Uterus (tissue), 4 donors: ENCODE results near the gene ENO4. TPM values are rescaled to one million over a fixed set of nuclear protein-coding genes. Genes with fewer than 3 reads are reported as not detected.

Experiments
- DNase-seq, 2 donors: peaks; one replicate each; pipeline ENCODE4 v3.0.0-alpha.2; 2019 to 2020
- H3K27ac ChIP-seq, 2 donors: fragments of 200-600 bp; sonication (generic); 1 replicate in 1 of 2; 2 replicates in 1 of 2; pipeline ENCODE4 v1.5.1; 2016 to 2018
- H3K27me3 ChIP-seq, 2 donors: fragments of 200-600 bp; sonication (generic); one replicate each; pipeline ENCODE4 v1.5.1; 2018 to 2019; ENCODE audit warnings: control low read depth in 1 of 2
- H3K36me3 ChIP-seq, 2 donors: fragments of 200-600 bp; sonication (generic); one replicate each; pipeline ENCODE4 v1.5.1; 2019; ENCODE audit warnings: control low read depth in 1 of 2
- H3K4me1 ChIP-seq, 2 donors: fragments of 200-600 bp; sonication (generic); one replicate each; pipeline ENCODE4 v1.5.1; 2018 to 2019; ENCODE audit warnings: control low read depth in 1 of 2
- H3K4me3 ChIP-seq, 2 donors: fragments of 200-600 bp; sonication (generic); 1 replicate in 1 of 2; 2 replicates in 1 of 2; pipeline ENCODE4 v1.5.1; 2018 to 2019; ENCODE audit warnings: mild to moderate bottlenecking in 1 of 2
- H3K9me3 ChIP-seq, 2 donors: fragments of 200-600 bp; sonication (generic); one replicate each; pipeline ENCODE4 v1.5.1; 2019; ENCODE audit warnings: control low read depth in 1 of 2
- POLR2A ChIP-seq, 2 donors: fragments of 450-650 bp; IDR thresholded peaks; one replicate each; pipeline ENCODE4 v1.6.1; 2016; ENCODE audit warnings: antibody characterized with exemption in 2 of 2, mild to moderate bottlenecking in 1 of 2, moderate library complexity in 1 of 2
- intact Hi-C: fragments of 100-400 bp; cut with DNase I; formaldehyde crosslinking; loops from one replicate; pipeline ENCODE4 v1.15.1; 2023; ENCODE audit warnings: low total_unique reads
- total RNA-seq, 4 donors: library from RNA; depleted of rRNA in 3 of 4; stranded (reverse); fragments of >200 nt in 3 of 4; gene quantifications; one replicate each; pipeline versions ENCODE4 v1.1.0 to v1.2.4, GENCODE V29; 2014 to 2023
- TF ChIP-seq, protein P1 (sequence below), 4 experiments: fragments of 200-600 bp in 2 of 4; fragments of 450-650 bp in 2 of 4; sonication (generic) in 2 of 4; IDR thresholded peaks; one replicate each; pipeline ENCODE4 v1.5.1; 2016 to 2019; ENCODE audit warnings: antibody characterized with exemption in 4 of 4, mild to moderate bottlenecking in 2 of 4, moderate library complexity in 1 of 4
- donor health status: DM: yes; HTN: yes; CAD: no.

Gene ENO4, protein sequence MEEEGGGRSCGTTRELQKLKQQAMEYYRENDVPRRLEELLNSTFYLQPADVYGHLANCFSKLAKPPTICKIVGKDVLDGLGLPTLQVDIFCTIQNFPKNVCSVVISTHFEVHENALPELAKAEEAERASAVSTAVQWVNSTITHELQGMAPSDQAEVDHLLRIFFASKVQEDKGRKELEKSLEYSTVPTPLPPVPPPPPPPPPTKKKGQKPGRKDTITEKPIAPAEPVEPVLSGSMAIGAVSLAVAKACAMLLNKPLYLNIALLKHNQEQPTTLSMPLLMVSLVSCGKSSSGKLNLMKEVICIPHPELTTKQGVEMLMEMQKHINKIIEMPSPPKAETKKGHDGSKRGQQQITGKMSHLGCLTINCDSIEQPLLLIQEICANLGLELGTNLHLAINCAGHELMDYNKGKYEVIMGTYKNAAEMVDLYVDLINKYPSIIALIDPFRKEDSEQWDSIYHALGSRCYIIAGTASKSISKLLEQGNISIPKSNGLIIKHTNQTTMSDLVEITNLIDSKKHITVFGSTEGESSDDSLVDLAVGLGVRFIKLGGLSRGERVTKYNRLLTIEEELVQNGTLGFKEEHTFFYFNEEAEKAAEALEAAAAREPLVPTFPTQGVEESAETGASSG
- total RNA-seq = 1 to 10 TPM in 2 of 4 donors, under 1 TPM in 1, not detected in 1; 0.67 to 2.6 (median 2.2) TPM

DNA sequence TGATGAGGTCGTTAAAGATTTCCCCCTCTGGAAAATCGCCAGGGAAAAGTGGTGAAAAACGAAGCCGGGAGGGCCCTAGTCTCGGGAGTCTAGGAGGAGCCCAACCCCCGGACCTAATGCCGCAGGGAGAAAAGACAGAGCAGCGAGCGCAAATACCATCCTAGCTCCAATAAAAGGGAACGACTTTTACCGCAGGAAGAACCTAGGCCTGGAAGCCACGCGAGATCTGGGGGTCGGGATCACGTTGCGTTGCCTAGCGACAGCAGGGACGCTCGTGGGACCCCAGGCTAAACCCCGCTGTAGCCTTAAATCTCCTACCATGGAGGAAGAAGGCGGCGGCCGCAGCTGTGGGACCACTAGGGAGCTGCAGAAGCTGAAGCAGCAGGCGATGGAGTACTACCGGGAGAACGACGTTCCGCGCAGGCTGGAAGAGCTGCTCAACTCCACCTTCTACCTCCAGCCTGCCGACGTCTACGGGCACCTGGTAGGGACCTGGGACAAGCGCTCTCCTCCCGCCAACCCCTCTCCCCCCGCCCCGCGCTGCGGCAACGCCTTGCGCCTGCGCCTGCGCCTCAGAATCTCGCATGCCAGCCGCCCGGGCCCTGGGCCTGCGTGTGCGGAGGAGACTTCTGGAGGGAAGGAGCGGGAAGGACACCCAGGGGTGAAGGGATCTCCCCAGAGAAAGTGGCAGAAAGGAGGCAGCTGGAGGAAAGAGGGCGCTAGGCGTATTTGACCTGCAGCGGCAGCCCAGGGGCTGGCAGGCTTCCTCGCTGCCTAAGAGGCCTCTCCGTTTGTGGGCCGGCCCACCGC, at the start of gene ENO4:
Gene ENO4, plus strand, starts transcription at position 252 of the 810 bp plus-strand sequence. Its CDS starts 68 bp downstream, at position 320.
- H3K4me1 ChIP-seq = no peaks in the 10 kb centered on the region
- peak within 1 kb of the TSS; percentile 18 to 51 for H3K27ac ChIP-seq
- H3K4me3 ChIP-seq = peak within 1 kb of the TSS; percentile 57
- no peaks in the 10 kb centered on the region for H3K36me3 ChIP-seq
- intact Hi-C loops = no loop called here
- peak in 1 of 2 donors; percentile 22 for TF ChIP-seq POLR2A (IDR thresholded peaks at IDR 0.05)
- TF ChIP-seq, protein P1, sequence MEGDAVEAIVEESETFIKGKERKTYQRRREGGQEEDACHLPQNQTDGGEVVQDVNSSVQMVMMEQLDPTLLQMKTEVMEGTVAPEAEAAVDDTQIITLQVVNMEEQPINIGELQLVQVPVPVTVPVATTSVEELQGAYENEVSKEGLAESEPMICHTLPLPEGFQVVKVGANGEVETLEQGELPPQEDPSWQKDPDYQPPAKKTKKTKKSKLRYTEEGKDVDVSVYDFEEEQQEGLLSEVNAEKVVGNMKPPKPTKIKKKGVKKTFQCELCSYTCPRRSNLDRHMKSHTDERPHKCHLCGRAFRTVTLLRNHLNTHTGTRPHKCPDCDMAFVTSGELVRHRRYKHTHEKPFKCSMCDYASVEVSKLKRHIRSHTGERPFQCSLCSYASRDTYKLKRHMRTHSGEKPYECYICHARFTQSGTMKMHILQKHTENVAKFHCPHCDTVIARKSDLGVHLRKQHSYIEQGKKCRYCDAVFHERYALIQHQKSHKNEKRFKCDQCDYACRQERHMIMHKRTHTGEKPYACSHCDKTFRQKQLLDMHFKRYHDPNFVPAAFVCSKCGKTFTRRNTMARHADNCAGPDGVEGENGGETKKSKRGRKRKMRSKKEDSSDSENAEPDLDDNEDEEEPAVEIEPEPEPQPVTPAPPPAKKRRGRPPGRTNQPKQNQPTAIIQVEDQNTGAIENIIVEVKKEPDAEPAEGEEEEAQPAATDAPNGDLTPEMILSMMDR (IDR thresholded peaks at IDR 0.05) = no peak
- no peaks in the 10 kb centered on the region for H3K9me3 ChIP-seq
- H3K27me3 ChIP-seq = no peaks in the 10 kb centered on the region
- peak; percentile 68 to 69 for DNase-seq

DNA sequence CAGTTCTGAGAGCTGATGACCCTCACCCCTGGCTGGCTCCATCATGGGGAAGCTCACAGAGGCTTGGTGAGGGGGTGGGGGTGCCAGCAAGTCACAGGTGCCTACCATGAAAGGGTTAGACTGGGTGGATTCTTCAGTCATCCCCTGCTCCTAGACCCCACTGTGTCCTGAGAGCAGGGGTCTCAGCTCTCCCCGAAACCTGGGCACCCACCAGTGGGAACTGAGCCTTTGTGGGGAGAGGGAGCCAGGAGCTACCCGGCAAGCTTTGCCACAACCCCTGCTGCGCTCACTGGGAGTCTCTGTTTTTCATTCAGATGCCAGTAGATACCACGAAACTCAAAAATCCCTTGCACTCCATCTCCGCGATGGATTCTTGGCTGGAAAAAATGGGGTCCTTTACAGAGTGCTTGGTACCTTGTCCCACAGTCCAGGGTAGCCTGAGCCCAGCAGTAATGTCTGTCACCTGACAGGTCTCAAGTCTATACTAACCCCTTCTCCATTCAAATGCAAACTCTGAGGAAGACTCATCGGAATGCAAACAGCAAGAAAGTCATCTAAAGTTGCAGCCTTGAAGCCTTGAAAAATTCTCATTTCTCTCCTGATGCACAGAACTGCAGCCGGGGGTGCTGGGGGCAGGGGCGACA, 48.9 kb upstream of the ENO4 start:
- no peaks in the 10 kb centered on the region for H3K4me1 ChIP-seq
- intact Hi-C loops = no loop called here
- H3K9me3 ChIP-seq = no peaks in the 10 kb centered on the region
- no peaks in the 10 kb centered on the region for H3K27me3 ChIP-seq
- DNase-seq = no peak
- no peak overlapping the region for H3K4me3 ChIP-seq
- TF ChIP-seq, protein P1 (IDR thresholded peaks at IDR 0.05) = no peak
- TF ChIP-seq POLR2A (IDR thresholded peaks at IDR 0.05) = no peak
- H3K27ac ChIP-seq = no peak overlapping the region
- H3K36me3 ChIP-seq = no peaks in the 10 kb centered on the region

DNA sequence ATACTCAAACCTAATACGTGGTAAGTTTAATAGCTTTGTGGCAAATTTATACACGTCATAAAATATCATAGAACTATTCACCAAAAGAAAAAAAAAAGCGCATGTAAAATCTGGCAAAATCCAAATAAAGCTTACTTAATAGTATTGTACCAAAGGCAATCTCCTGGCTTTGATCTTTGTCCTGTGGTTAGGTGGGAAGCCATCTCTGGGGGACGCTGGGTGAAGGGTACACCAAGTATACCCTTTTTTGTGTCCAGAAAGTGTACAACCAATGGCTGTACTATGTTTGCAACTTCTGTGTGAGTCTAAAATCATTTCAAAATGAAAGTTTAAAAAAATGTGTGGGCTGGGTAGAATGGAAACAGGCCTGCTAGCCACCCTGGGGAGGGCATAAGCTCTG, 47.6 kb upstream of the ENO4 start:
- Histone ChIP-seq H3K9me3 (no peaks in the 10 kb centered on the region), H3K36me3 (no peaks in the 10 kb centered on the region), H3K4me3 (no peak overlapping the region), H3K27me3 (no peaks in the 10 kb centered on the region), H3K27ac (no peak overlapping the region), H3K4me1 (no peaks in the 10 kb centered on the region)
- intact Hi-C loops = no loop called here
- TF ChIP-seq, protein P1 (IDR thresholded peaks at IDR 0.05) = no peak
- TF ChIP-seq POLR2A (IDR thresholded peaks at IDR 0.05) = no peak
- DNase-seq = no peak

DNA sequence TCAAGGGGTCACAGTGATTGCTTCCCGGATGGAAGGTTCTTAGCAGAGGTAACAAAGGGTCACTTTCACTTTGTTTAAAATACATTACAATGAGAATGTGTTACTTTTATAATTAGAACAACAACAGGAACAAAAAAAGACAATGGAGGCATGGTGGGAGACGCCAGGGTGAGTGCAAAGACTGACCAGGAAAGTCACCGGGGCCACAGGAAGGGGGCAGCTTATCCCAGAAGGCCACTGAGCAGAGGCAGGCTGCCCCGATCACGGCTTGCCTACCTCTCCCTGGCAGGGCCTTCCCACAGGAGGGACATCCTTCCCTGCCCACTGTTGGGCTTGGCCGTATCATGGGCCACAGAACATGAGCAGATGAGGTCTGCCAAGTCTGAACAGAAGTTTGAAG, 46.8 kb upstream of the ENO4 start:
- Histone ChIP-seq H3K27ac (no peak overlapping the region), H3K36me3 (no peaks in the 10 kb centered on the region), H3K9me3 (no peaks in the 10 kb centered on the region), H3K4me1 (no peaks in the 10 kb centered on the region), H3K4me3 (no peak overlapping the region), H3K27me3 (no peaks in the 10 kb centered on the region)
- intact Hi-C loops = no loop called here
- DNase-seq = no peak
- TF ChIP-seq, protein P1 (IDR thresholded peaks at IDR 0.05) = no peak
- no peak for TF ChIP-seq POLR2A (IDR thresholded peaks at IDR 0.05)
